ENCODE data around the gene CHMP4B. TPM values are rescaled to one million over a fixed set of nuclear protein-coding genes. Genes with fewer than 3 reads are reported as not detected.

CHMP4B gene
- polyA plus RNA-seq, 4 donors, result 112 to 218 (median 173) TPM

- DNase-seq (peak in 1 of 2 donors; percentile 54), FAIRE-seq (no peak)
- no peaks in the 10 kb centered on the region for H3K27me3 ChIP-seq (ENCODE audit: control insufficient read depth in 3 of 3, insufficient read depth in 3 of 3, low read length in 3 of 3)
Measured at GRCh38 chr20:33770005-33770404, 41.1 kb upstream of the CHMP4B start.

DNA sequence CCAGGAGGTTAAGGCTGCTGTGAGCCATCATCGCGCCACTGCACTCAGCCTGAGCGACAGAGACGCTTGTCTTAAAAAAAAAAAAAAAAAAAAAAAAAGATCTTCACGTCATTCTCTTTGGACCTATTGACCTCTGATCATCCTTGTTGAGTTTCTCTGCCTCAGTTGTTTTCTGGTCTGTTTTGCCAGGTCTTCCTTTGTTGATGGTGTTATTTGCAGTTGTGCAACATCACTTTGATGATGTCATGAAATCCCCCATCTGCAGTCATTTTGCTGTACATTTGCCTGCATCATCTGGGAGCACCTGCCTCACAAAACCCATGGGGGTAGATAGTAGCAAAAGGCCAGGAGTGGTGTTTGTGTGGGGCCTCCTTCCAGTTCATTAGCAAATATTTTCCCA is 39.2 kb upstream of the CHMP4B start:
- H3K9me3 ChIP-seq (ENCODE audit: control insufficient read depth in 2 of 2, insufficient read depth in 1 of 2, low read depth in 1 of 2, low read length in 1 of 2), result no peaks in the 10 kb centered on the region
- no peaks in the 10 kb centered on the region for H3K27me3 ChIP-seq (ENCODE audit: control insufficient read depth in 3 of 3, insufficient read depth in 3 of 3, low read length in 3 of 3)
- DNase-seq (no peak), FAIRE-seq (no peak)
- no peak overlapping the region for H3K27ac ChIP-seq (ENCODE audit: low read depth in 1 of 3, low read length in 2 of 3)
- H3K4me3 ChIP-seq (ENCODE audit: low read depth in 1 of 3, low read length in 3 of 3), result no peak overlapping the region
- H3K36me3 ChIP-seq (ENCODE audit: control insufficient read depth in 3 of 3, insufficient read depth in 2 of 3, low read depth in 1 of 3, low read length in 3 of 3), result peaks cover 2 to 11% (median 3%) of the 10 kb centered on the region in 3 donors
- H3K4me1 ChIP-seq (ENCODE audit: control insufficient read depth in 3 of 3, insufficient read depth in 2 of 3, low read depth in 1 of 3, low read length in 2 of 3), result no peaks in the 10 kb centered on the region
- 92 to 93% (median 92%) methylated on average over 5 of the region's 5 CpGs for WGBS, 3 donors

More at GRCh38 chr20:33770005-33770404, 41.1 kb upstream of the CHMP4B start:
- no peak overlapping the region for H3K27ac ChIP-seq (ENCODE audit: low read depth in 1 of 3, low read length in 2 of 3)
- no peak overlapping the region for H3K4me3 ChIP-seq (ENCODE audit: low read depth in 1 of 3, low read length in 3 of 3)
- H3K36me3 ChIP-seq (ENCODE audit: control insufficient read depth in 3 of 3, insufficient read depth in 2 of 3, low read depth in 1 of 3, low read length in 3 of 3), result peaks cover 2 to 22% (median 3%) of the 10 kb centered on the region in 3 donors
- H3K4me1 ChIP-seq (ENCODE audit: control insufficient read depth in 3 of 3, insufficient read depth in 2 of 3, low read depth in 1 of 3, low read length in 2 of 3), result no peaks in the 10 kb centered on the region
- WGBS, 3 donors, result 50 to 80% (median 54%) methylated on average over 10 of the region's 10 CpGs
- H3K9me3 ChIP-seq (ENCODE audit: control insufficient read depth in 2 of 2, insufficient read depth in 1 of 2, low read depth in 1 of 2, low read length in 1 of 2), result no peaks in the 10 kb centered on the region

GRCh38 chr20:33772439-33772838 is 38.7 kb upstream of the CHMP4B start:
- Histone ChIP-seq H3K4me1 (ENCODE audit: control insufficient read depth in 3 of 3, insufficient read depth in 2 of 3, low read depth in 1 of 3, low read length in 2 of 3) (no peaks in the 10 kb centered on the region), H3K36me3 (ENCODE audit: control insufficient read depth in 3 of 3, insufficient read depth in 2 of 3, low read depth in 1 of 3, low read length in 3 of 3) (peaks cover 2 to 8% (median 3%) of the 10 kb centered on the region in 3 donors), H3K27me3 (ENCODE audit: control insufficient read depth in 3 of 3, insufficient read depth in 3 of 3, low read length in 3 of 3) (no peaks in the 10 kb centered on the region), H3K9me3 (ENCODE audit: control insufficient read depth in 2 of 2, insufficient read depth in 1 of 2, low read depth in 1 of 2, low read length in 1 of 2) (no peaks in the 10 kb centered on the region), H3K4me3 (ENCODE audit: low read depth in 1 of 3, low read length in 3 of 3) (no peak overlapping the region), H3K27ac (ENCODE audit: low read depth in 1 of 3, low read length in 2 of 3) (no peak overlapping the region)
- no peak for FAIRE-seq
- WGBS, 3 donors, result 94 to 98% (median 96%) methylated on average over 3 of the region's 3 CpGs
- no peak for DNase-seq

DNA sequence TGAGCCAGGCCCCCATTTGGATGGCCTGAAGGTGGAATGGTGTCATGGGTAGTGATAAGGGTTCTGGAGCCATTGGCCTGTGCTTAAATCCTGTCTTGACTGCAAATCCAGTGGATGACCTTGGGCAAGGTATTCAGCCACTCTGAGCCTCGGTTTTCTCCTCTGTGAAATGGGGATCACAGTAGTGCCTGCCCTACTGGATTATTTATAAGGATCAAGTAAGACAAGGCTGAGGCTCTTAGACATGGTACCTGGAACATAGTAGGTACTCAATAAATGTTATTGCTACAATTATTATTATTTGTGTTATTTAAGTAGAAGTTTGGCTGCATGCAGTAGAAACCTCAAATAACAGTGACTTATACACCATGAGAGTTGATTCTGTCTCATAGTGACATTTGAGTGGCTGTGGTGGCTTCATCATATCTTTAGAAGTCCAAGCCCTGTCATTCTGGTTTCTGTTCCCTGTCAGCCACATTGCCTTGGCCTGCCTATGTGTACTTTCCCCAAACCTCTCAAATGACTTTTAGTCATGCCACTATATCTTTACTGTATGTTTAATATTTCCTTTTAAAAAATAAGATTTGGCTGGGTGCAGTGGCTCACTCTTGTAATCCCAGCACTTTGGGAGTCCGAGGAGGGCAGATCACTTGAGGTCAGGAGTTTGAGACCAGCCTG is 37.6 kb upstream of the CHMP4B start:
- Histone ChIP-seq H3K9me3 (ENCODE audit: control insufficient read depth in 2 of 2, insufficient read depth in 1 of 2, low read depth in 1 of 2, low read length in 1 of 2) (no peaks in the 10 kb centered on the region), H3K36me3 (ENCODE audit: control insufficient read depth in 3 of 3, insufficient read depth in 2 of 3, low read depth in 1 of 3, low read length in 3 of 3) (peaks cover 0 to 6% (median under 1%) of the 10 kb centered on the region in 3 donors), H3K4me3 (ENCODE audit: low read depth in 1 of 3, low read length in 3 of 3) (no peak overlapping the region), H3K27ac (ENCODE audit: low read depth in 1 of 3, low read length in 2 of 3) (peak overlapping the region in 1 of 3 donors; percentile 48), H3K27me3 (ENCODE audit: control insufficient read depth in 3 of 3, insufficient read depth in 3 of 3, low read length in 3 of 3) (no peaks in the 10 kb centered on the region), H3K4me1 (ENCODE audit: control insufficient read depth in 3 of 3, insufficient read depth in 2 of 3, low read depth in 1 of 3, low read length in 2 of 3) (no peaks in the 10 kb centered on the region)
- FAIRE-seq, result no peak
- no peak for DNase-seq
- WGBS, 3 donors, result 73 to 80% (median 79%) methylated on average over 2 of the region's 2 CpGs

DNA sequence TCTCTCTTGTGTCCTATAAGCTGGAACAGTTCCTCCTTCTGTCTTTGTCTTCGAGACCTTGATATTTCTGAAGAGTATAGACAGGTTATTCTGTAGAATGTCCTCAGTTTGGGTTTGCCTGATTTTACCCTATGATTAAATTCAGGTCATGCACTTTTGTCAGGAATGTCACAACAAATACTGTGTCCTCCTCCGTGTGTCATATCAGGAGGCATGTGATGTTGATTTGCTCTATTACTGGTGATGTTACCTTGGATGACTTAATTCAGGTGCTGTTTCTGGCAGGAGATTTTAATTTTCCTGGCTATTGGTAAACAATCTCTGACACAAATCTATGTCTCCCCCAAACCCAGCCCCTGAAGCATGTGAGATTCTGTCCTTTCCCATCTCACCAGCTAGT is 33.3 kb upstream of the CHMP4B start:
- FAIRE-seq (no peak), DNase-seq (no peak)
- Histone ChIP-seq H3K4me1 (ENCODE audit: control insufficient read depth in 3 of 3, insufficient read depth in 2 of 3, low read depth in 1 of 3, low read length in 2 of 3) (no peaks in the 10 kb centered on the region), H3K4me3 (ENCODE audit: low read depth in 1 of 3, low read length in 3 of 3) (no peak overlapping the region), H3K27me3 (ENCODE audit: control insufficient read depth in 3 of 3, insufficient read depth in 3 of 3, low read length in 3 of 3) (no peaks in the 10 kb centered on the region), H3K36me3 (ENCODE audit: control insufficient read depth in 3 of 3, insufficient read depth in 2 of 3, low read depth in 1 of 3, low read length in 3 of 3) (peaks cover 0 to 15% (median 0%) of the 10 kb centered on the region in 3 donors), H3K9me3 (ENCODE audit: control insufficient read depth in 2 of 2, insufficient read depth in 1 of 2, low read depth in 1 of 2, low read length in 1 of 2) (no peaks in the 10 kb centered on the region), H3K27ac (ENCODE audit: low read depth in 1 of 3, low read length in 2 of 3) (no peak overlapping the region)
- 75 to 84% (median 79%) methylated on average over 2 of the region's 2 CpGs for WGBS, 3 donors

GRCh38 chr20:33781133-33781532 is 30.0 kb upstream of the CHMP4B start:
- no peak for DNase-seq
- no peaks in the 10 kb centered on the region for H3K9me3 ChIP-seq (ENCODE audit: control insufficient read depth in 2 of 2, insufficient read depth in 1 of 2, low read depth in 1 of 2, low read length in 1 of 2)

DNA sequence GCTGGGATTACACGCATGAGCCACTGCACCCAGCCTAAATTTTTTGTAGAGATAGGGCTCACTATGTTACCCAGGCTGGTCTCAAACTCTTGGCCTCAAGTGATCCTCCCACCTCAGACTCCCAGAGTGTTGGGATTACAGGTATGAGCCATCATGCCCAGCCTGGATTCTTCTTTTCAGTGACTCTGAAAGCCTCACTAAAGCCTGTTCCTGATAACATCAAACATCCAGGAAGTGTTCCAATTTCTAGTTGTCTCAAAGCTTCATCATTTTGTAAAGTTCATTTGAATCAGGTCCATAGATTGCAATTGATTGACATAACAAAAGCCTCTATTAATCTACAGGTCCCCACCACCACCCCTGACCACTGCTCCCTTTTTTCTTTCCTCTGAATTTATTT is 29.2 kb upstream of the CHMP4B start:
- DNase-seq (no peak), FAIRE-seq (no peak)
- 90 to 100% (median 100%) methylated on average over 1 of the region's 1 CpG for WGBS, 3 donors

More at GRCh38 chr20:33781133-33781532, 30.0 kb upstream of the CHMP4B start:
- H3K4me3 ChIP-seq (ENCODE audit: low read depth in 1 of 3, low read length in 3 of 3), result no peak overlapping the region
- peaks cover 0 to 13% (median 0%) of the 10 kb centered on the region in 3 donors for H3K36me3 ChIP-seq (ENCODE audit: control insufficient read depth in 3 of 3, insufficient read depth in 2 of 3, low read depth in 1 of 3, low read length in 3 of 3)
- no peaks in the 10 kb centered on the region for H3K4me1 ChIP-seq (ENCODE audit: control insufficient read depth in 3 of 3, insufficient read depth in 2 of 3, low read depth in 1 of 3, low read length in 2 of 3)
- no peaks in the 10 kb centered on the region for H3K27me3 ChIP-seq (ENCODE audit: control insufficient read depth in 3 of 3, insufficient read depth in 3 of 3, low read length in 3 of 3)
- FAIRE-seq, result no peak
- H3K27ac ChIP-seq (ENCODE audit: low read depth in 1 of 3, low read length in 2 of 3), result no peak overlapping the region
- 88 to 89% (median 89%) methylated on average over 4 of the region's 4 CpGs for WGBS, 3 donors

GRCh38 chr20:33783256-33783655 is 27.9 kb upstream of the CHMP4B start:
- DNase-seq (no peak), FAIRE-seq (no peak)
- peaks cover 0 to 11% (median 0%) of the 10 kb centered on the region in 3 donors for H3K36me3 ChIP-seq (ENCODE audit: control insufficient read depth in 3 of 3, insufficient read depth in 2 of 3, low read depth in 1 of 3, low read length in 3 of 3)
- H3K4me3 ChIP-seq (ENCODE audit: low read depth in 1 of 3, low read length in 3 of 3), result no peak overlapping the region
- H3K27ac ChIP-seq (ENCODE audit: low read depth in 1 of 3, low read length in 2 of 3), result no peak overlapping the region
- peaks cover 0 to 5% (median 0%) of the 10 kb centered on the region in 3 donors for H3K4me1 ChIP-seq (ENCODE audit: control insufficient read depth in 3 of 3, insufficient read depth in 2 of 3, low read depth in 1 of 3, low read length in 2 of 3)
- 79 to 84% (median 82%) methylated on average over 5 of the region's 5 CpGs for WGBS, 3 donors
- no peaks in the 10 kb centered on the region for H3K9me3 ChIP-seq (ENCODE audit: control insufficient read depth in 2 of 2, insufficient read depth in 1 of 2, low read depth in 1 of 2, low read length in 1 of 2)
- no peaks in the 10 kb centered on the region for H3K27me3 ChIP-seq (ENCODE audit: control insufficient read depth in 3 of 3, insufficient read depth in 3 of 3, low read length in 3 of 3)

More for the DNA sequence above, 29.2 kb upstream of the CHMP4B start:
- Histone ChIP-seq H3K36me3 (ENCODE audit: control insufficient read depth in 3 of 3, insufficient read depth in 2 of 3, low read depth in 1 of 3, low read length in 3 of 3) (peaks cover 0 to 13% (median 0%) of the 10 kb centered on the region in 3 donors), H3K4me1 (ENCODE audit: control insufficient read depth in 3 of 3, insufficient read depth in 2 of 3, low read depth in 1 of 3, low read length in 2 of 3) (no peaks in the 10 kb centered on the region), H3K4me3 (ENCODE audit: low read depth in 1 of 3, low read length in 3 of 3) (no peak overlapping the region), H3K27me3 (ENCODE audit: control insufficient read depth in 3 of 3, insufficient read depth in 3 of 3, low read length in 3 of 3) (no peaks in the 10 kb centered on the region), H3K9me3 (ENCODE audit: control insufficient read depth in 2 of 2, insufficient read depth in 1 of 2, low read depth in 1 of 2, low read length in 1 of 2) (no peaks in the 10 kb centered on the region), H3K27ac (ENCODE audit: low read depth in 1 of 3, low read length in 2 of 3) (no peak overlapping the region)

Data from small intestine (tissue), 7 donors.